Ishikawa (cell line): Measurements from ENCODE around the gene GAS2L2.

Experiments
- CEBPB ChIP-seq: IDR thresholded peaks from 2 replicates; pipeline ENCODE4 v1.6.1; 2012
- CREB1 ChIP-seq: IDR thresholded peaks from 2 replicates; pipeline ENCODE4 v1.6.1; 2012; ENCODE audit warnings: low read depth
- EGR1 ChIP-seq: IDR thresholded peaks from 2 replicates; pipeline ENCODE4 v1.6.1; 2012
- EP300 ChIP-seq: IDR thresholded peaks from 2 replicates; pipeline ENCODE4 v1.6.1; 2012; ENCODE audit warnings: borderline replicate concordance
- FOXM1 ChIP-seq: IDR thresholded peaks from 2 replicates; pipeline ENCODE4 v1.6.1; 2012; ENCODE audit warnings: low read depth, borderline replicate concordance
- NFIC ChIP-seq: IDR thresholded peaks from 2 replicates; pipeline ENCODE4 v1.6.1; 2012
- RAD21 ChIP-seq: IDR thresholded peaks from 2 replicates; pipeline ENCODE4 v1.6.1; 2012; ENCODE audit warnings: low read depth
- TAF1 ChIP-seq: IDR thresholded peaks from 2 replicates; pipeline ENCODE4 v1.6.1; 2012; ENCODE audit warnings: low read depth, mild to moderate bottlenecking
- TCF12 ChIP-seq: IDR thresholded peaks from 2 replicates; pipeline ENCODE4 v1.6.1; 2012; ENCODE audit warnings: low read depth
- TEAD4 ChIP-seq: IDR thresholded peaks from 2 replicates; pipeline ENCODE4 v1.6.1; 2012
- USF1 ChIP-seq: IDR thresholded peaks from 2 replicates; pipeline ENCODE4 v1.6.1; 2012
- YY1 ChIP-seq: IDR thresholded peaks from 2 replicates; pipeline ENCODE4 v1.6.1; 2012; ENCODE audit warnings: low read depth
- ZBTB7A ChIP-seq: IDR thresholded peaks from 2 replicates; pipeline ENCODE4 v1.6.1; 2012; ENCODE audit warnings: low read depth
- TF ChIP-seq, protein P1 (sequence below): IDR thresholded peaks from 2 replicates; pipeline ENCODE4 v1.6.1; 2012
- TF ChIP-seq, protein P2 (sequence below): IDR thresholded peaks from 2 replicates; pipeline ENCODE4 v1.6.1; 2012; ENCODE audit warnings: low read depth, mild to moderate bottlenecking

The GAS2L2 gene

DNA sequence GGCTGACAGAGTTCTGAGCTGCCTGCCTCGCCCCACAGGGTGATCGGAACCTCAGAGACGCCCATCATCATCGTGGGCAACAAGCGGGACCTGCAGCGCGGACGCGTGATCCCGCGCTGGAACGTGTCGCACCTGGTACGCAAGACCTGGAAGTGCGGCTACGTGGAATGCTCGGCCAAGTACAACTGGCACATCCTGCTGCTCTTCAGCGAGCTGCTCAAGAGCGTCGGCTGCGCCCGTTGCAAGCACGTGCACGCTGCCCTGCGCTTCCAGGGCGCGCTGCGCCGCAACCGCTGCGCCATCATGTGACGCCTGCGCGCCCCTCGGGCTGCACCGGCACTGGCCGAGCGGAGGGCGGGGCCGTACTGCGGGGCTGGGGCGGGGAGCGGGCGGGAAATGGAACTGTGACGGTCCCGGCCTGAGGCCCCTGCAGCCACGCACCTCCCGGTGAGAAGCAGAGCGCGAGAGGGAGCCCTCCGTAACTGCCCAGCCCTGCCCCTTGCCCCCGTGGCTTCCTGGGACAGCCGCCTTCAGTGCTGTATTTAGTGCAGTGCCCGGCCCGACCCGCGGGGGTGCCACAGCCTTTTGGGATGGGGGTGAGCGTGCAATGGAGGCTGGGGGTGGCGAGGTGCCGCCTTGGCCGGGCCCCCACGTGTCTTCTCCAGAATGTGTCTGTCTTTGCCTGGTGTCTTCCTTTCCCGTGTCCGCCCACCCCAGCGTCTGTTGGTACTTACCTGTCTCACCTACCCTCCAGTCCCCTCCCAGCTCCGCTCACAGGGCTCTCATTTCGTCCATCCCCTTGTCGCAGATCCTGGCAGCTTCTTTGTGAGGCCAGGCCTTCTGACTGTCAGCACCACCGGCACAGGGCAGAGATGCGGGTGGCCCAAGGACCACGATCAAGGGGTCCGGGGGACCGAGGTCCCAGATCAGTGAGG is 11.8 kb downstream of the GAS2L2 start:
- no peak for TF ChIP-seq EP300
- TF ChIP-seq, protein P1, sequence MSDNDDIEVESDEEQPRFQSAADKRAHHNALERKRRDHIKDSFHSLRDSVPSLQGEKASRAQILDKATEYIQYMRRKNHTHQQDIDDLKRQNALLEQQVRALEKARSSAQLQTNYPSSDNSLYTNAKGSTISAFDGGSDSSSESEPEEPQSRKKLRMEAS = no peak

GRCh38 chr17:35740216-35740615 is 12.8 kb downstream of the GAS2L2 start:
- TF ChIP-seq EGR1 (no peak), TAF1 (no peak), ZBTB7A (no peak), CEBPB (no peak), FOXM1 (no peak), CREB1 (no peak), YY1 (no peak), NFIC (no peak), RAD21 (no peak), USF1 (no peak), EP300 (no peak), TCF12 (no peak), TEAD4 (no peak)
- TF ChIP-seq, protein P1 = no peak
- TF ChIP-seq, protein P2, sequence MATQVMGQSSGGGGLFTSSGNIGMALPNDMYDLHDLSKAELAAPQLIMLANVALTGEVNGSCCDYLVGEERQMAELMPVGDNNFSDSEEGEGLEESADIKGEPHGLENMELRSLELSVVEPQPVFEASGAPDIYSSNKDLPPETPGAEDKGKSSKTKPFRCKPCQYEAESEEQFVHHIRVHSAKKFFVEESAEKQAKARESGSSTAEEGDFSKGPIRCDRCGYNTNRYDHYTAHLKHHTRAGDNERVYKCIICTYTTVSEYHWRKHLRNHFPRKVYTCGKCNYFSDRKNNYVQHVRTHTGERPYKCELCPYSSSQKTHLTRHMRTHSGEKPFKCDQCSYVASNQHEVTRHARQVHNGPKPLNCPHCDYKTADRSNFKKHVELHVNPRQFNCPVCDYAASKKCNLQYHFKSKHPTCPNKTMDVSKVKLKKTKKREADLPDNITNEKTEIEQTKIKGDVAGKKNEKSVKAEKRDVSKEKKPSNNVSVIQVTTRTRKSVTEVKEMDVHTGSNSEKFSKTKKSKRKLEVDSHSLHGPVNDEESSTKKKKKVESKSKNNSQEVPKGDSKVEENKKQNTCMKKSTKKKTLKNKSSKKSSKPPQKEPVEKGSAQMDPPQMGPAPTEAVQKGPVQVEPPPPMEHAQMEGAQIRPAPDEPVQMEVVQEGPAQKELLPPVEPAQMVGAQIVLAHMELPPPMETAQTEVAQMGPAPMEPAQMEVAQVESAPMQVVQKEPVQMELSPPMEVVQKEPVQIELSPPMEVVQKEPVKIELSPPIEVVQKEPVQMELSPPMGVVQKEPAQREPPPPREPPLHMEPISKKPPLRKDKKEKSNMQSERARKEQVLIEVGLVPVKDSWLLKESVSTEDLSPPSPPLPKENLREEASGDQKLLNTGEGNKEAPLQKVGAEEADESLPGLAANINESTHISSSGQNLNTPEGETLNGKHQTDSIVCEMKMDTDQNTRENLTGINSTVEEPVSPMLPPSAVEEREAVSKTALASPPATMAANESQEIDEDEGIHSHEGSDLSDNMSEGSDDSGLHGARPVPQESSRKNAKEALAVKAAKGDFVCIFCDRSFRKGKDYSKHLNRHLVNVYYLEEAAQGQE = no peak

- no peak for TF ChIP-seq TEAD4
- TF ChIP-seq TCF12 = no peak
- TF ChIP-seq, protein P1 = no peak
- no peak for TF ChIP-seq EP300
- no peak for TF ChIP-seq FOXM1
- no peak for TF ChIP-seq ZBTB7A
- no peak for TF ChIP-seq RAD21
- TF ChIP-seq CREB1 = no peak
- no peak for TF ChIP-seq EGR1
- no peak for TF ChIP-seq YY1
- TF ChIP-seq USF1 = no peak
- no peak for TF ChIP-seq NFIC
- TF ChIP-seq, protein P2 = no peak
- TF ChIP-seq CEBPB = no peak
- TF ChIP-seq TAF1 = no peak
Observed at GRCh38 chr17:35738519-35739133, 14.4 kb downstream of the GAS2L2 start.

DNA sequence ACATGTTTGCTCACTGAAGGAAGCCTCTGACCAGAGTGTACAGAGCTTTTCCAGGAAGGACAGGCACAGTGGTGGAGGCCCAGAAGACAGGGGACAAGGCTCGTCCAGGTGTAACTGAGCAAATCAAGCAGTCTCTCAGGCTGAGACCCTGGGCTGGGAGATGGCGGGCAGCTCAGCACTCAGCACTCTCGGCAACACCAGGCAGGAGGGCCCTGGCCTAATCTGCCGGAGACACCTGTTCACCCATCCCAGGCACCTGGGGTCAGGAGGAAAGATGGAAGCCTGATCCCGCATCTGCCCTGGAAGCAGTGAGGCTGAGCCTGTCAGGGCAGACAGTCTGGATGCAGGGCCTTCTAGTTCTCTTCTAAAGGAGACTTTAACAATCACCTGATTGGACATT is 16.8 kb downstream of the GAS2L2 start:
- no peak for TF ChIP-seq FOXM1
- no peak for TF ChIP-seq TCF12
- TF ChIP-seq, protein P2 = no peak
- TF ChIP-seq NFIC = no peak
- TF ChIP-seq ZBTB7A = no peak
- no peak for TF ChIP-seq EGR1
- TF ChIP-seq TAF1 = no peak
- TF ChIP-seq TEAD4 = no peak
- TF ChIP-seq YY1 = no peak
- TF ChIP-seq CREB1 = no peak
- TF ChIP-seq, protein P1 = no peak
